Glutamatergic neuron (in vitro differentiated cells): ENCODE data around the gene LYST. TPM values are rescaled to one million over a fixed set of nuclear protein-coding genes. Genes with fewer than 3 reads are reported as not detected.

Experiments used
- DNase-seq: peaks from one replicate; pipeline ENCODE4 v3.0.0; 2022
- H3K27ac Mint-ChIP-seq: one replicate; pipeline ENCODE4 v1.8.0; 2020; ENCODE audit warnings: mild to moderate bottlenecking, mixed read lengths, inconsistent platforms; ENCODE audit not compliant: unreplicated experiment
- H3K27me3 Mint-ChIP-seq: one replicate; pipeline ENCODE4 v1.8.0; 2020; ENCODE audit warnings: mild to moderate bottlenecking, moderate library complexity, mixed read lengths, inconsistent platforms; ENCODE audit not compliant: unreplicated experiment
- H3K36me3 Mint-ChIP-seq: one replicate; pipeline ENCODE4 v1.8.0; 2020; ENCODE audit warnings: mild to moderate bottlenecking, mixed read lengths, inconsistent platforms; ENCODE audit not compliant: unreplicated experiment
- H3K4me1 Mint-ChIP-seq: one replicate; pipeline ENCODE4 v1.8.0; 2020; ENCODE audit warnings: mild to moderate bottlenecking, low read depth, mixed read lengths, inconsistent platforms; ENCODE audit not compliant: unreplicated experiment
- H3K4me3 Mint-ChIP-seq: one replicate; pipeline ENCODE4 v1.8.0; 2020; ENCODE audit warnings: mild to moderate bottlenecking, mixed read lengths, inconsistent platforms; ENCODE audit not compliant: unreplicated experiment
- H3K9me3 Mint-ChIP-seq: one replicate; pipeline ENCODE4 v1.8.0; 2020; ENCODE audit warnings: mild to moderate bottlenecking, moderate library complexity, mixed read lengths, inconsistent platforms; ENCODE audit not compliant: unreplicated experiment
- total RNA-seq: library from RNA; stranded (reverse); fragmentation: NEBNext Ultra II Directional; extraction: Animal tissue kit (Norgen Biotek cat#: 25700); gene quantifications from one replicate; pipeline ENCODE4 v1.2.1, GENCODE V29; 2021; ENCODE audit not compliant: unreplicated experiment
- TF ChIP-seq, protein P1 (sequence below): fragments of 200-600 bp; sonication (generic); IDR thresholded peaks from one replicate; pipeline ENCODE4 v1.5.0; 2021; ENCODE audit not compliant: partially characterized antibody, unreplicated experiment

Gene LYST
- total RNA-seq, 1 donor from 2014 or later = 33.6 TPM

DNA sequence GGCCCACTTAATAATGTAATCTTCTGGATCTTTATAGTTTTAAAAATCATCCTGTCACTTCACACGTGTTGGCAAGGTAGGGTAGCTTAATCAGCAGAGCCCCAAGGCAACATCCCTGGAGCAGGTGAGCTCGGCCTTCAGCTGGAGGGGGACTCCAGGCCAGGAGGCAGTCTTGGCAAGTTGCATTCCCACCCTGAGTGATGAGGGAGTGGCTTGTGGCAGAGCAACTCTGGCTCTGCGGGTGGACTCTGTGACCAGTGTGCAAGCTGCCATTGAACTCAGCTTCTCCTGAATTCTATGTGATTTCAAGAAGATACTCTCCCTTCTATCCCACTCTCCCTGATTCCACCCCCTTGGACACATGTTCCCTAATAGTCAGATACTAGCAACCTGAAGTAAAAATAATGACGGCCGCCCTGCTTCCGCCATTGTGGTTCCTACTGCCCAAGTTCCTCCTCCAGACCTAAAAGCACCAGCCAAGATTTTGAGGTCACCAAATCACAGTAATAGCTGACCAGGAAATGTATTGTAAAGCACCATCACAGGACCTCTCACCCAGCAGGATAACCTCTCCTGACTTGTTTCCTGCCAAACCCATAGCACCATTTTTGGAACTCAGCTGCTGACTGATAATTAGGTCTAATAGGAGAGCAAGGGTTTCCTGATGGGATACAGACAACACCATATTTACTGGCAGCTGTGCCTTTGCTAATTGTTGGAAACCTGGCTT lies 11.5 kb upstream of the LYST start:
- H3K27ac Mint-ChIP-seq = peak overlapping the region; percentile 28
- peaks cover 3% of the 10 kb centered on the region for H3K4me1 Mint-ChIP-seq

DNA sequence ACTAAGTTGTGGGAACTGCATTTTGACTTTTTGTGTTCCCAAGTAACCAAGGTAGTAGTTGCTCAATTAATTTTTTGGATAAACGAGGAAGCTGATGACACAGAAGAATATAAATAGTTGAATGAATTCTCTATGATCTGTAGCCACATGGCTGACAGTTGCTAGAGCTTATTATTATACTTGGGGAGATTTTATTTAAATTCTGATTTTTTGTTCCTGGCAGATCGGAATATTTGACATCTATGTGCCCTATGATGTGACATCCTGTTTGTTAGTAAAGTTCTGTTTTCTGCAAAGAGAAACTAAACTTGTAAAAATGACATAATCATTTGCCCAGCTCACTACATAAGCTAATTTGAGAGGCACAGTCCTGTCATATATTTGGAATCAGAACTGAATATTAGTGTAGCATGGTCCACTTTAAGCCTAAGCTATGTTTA lies 9.7 kb upstream of the LYST start:
- Mint-ChIP-seq H3K27me3 (no peaks in the 10 kb centered on the region), H3K36me3 (no peaks in the 10 kb centered on the region), H3K4me1 (peaks cover 3% of the 10 kb centered on the region), H3K27ac (no peak overlapping the region), H3K4me3 (no peak overlapping the region), H3K9me3 (no peaks in the 10 kb centered on the region)
- TF ChIP-seq, protein P1, sequence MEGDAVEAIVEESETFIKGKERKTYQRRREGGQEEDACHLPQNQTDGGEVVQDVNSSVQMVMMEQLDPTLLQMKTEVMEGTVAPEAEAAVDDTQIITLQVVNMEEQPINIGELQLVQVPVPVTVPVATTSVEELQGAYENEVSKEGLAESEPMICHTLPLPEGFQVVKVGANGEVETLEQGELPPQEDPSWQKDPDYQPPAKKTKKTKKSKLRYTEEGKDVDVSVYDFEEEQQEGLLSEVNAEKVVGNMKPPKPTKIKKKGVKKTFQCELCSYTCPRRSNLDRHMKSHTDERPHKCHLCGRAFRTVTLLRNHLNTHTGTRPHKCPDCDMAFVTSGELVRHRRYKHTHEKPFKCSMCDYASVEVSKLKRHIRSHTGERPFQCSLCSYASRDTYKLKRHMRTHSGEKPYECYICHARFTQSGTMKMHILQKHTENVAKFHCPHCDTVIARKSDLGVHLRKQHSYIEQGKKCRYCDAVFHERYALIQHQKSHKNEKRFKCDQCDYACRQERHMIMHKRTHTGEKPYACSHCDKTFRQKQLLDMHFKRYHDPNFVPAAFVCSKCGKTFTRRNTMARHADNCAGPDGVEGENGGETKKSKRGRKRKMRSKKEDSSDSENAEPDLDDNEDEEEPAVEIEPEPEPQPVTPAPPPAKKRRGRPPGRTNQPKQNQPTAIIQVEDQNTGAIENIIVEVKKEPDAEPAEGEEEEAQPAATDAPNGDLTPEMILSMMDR = no peak
- no peak for DNase-seq

More for the DNA sequence above, 11.5 kb upstream of the LYST start:
- no peaks in the 10 kb centered on the region for H3K27me3 Mint-ChIP-seq
- no peak overlapping the region for H3K4me3 Mint-ChIP-seq
- DNase-seq = no peak
- TF ChIP-seq, protein P1 = no peak
- no peaks in the 10 kb centered on the region for H3K9me3 Mint-ChIP-seq
- no peaks in the 10 kb centered on the region for H3K36me3 Mint-ChIP-seq

DNA sequence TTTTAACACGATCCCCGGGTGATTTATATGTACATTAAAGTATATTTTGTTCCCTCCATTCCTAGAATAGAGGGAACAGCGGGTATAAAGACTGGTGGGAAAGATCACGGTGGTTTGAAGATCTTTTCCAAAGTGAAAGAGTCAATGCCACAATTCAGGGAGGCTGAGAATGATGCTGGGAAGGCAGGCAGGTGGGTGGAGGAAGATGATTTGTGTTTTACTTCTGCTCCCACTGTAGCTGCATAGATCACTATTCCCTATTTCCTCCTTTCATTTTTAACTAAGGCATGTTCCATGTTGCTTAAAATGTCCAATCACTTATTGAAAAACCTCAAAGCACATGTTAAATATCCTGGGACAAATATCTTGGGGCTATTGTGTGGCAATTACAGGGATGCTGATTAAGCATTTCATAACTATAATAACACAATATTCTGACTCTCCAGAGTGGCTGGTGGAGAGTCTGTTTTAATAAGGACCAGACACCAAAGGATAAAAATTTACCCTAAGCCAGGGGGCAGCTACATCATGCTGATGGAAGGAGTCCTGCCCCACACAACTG lies 8.4 kb upstream of the LYST start:
- Mint-ChIP-seq H3K27me3 (no peaks in the 10 kb centered on the region), H3K4me1 (peaks cover 3% of the 10 kb centered on the region), H3K9me3 (no peaks in the 10 kb centered on the region), H3K36me3 (no peaks in the 10 kb centered on the region), H3K4me3 (no peak overlapping the region), H3K27ac (no peak overlapping the region)
- DNase-seq = no peak
- TF ChIP-seq, protein P1 = no peak

DNA sequence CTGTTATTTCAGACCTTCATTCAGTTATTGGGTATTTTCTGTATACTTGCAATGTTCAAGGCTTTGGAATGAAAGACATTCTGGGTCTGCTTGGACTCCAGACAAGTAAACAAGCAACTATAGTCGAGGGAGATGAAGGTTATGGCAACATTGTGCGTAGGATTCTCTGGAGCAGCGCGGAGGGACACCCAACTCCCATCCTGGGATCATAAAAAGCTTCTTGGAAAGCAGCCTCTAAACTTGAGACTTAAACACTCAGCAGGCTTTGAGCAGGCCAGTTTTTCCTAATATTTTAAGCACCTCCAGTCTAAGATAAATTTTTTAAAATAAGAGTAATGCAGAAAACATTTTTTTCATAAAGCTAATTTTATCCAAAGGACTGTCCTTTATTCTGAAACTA lies 7.6 kb upstream of the LYST start:
- TF ChIP-seq, protein P1 = no peak
- Mint-ChIP-seq H3K4me1 (peaks cover 3% of the 10 kb centered on the region), H3K9me3 (no peaks in the 10 kb centered on the region), H3K27ac (no peak overlapping the region), H3K27me3 (no peaks in the 10 kb centered on the region), H3K4me3 (no peak overlapping the region), H3K36me3 (no peaks in the 10 kb centered on the region)
- DNase-seq = no peak

DNA sequence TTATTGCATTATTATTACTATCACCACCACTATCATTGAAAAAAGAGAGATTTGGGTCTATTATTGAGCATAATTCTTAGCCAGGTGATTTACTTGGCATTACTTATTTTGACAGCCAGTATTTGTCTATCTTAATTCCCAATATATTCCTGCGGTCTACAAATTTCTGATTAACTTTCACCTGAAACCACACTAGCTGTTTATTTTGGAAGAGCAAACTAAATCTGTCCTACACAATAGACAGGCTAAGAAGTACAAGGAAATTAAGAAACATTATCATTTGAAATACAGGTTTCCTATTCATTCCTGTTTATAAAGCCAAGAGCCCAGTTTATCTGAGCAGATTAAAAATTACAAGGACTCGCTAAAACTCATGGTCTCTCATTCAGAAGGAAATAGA lies 6.9 kb upstream of the LYST start:
- TF ChIP-seq, protein P1 = no peak
- Mint-ChIP-seq H3K9me3 (no peaks in the 10 kb centered on the region), H3K36me3 (no peaks in the 10 kb centered on the region), H3K27ac (no peak overlapping the region), H3K4me3 (no peak overlapping the region), H3K4me1 (peaks cover 3% of the 10 kb centered on the region), H3K27me3 (no peaks in the 10 kb centered on the region)
- no peak for DNase-seq
